HG02885 (cell line): Measurements from ENCODE around the gene PARP9.

Experiments
- ATAC-seq: cut with Tn5 transposase; IDR thresholded peaks from one replicate; pipeline ENCODE4 v1.9.1; 2021; ENCODE audit warnings: mild to moderate bottlenecking; ENCODE audit not compliant: unreplicated experiment, poor library complexity

PARP9 gene

GRCh38 chr3:122564155-122564912 is at the start of gene PARP9, which contains the start of gene DTX3L:
Gene PARP9 (minus strand): TSS chr3:122564300. CDS start chr3:122559620, 4,680 bp downstream.
Gene DTX3L (plus strand): TSS chr3:122564338. CDS start chr3:122564427, 89 bp downstream.
- ATAC-seq, result peak; percentile 66

GRCh38 chr3:122612696-122613095 is 48.6 kb upstream of the PARP9 start:
- ATAC-seq, result no peak

- peak; percentile 96 for ATAC-seq
Observed at GRCh38 chr3:122609798-122610559, 45.9 kb upstream of the PARP9 start.

GRCh38 chr3:122608916-122609315 is 44.8 kb upstream of the PARP9 start:
- ATAC-seq, result no peak

- no peak for ATAC-seq
Observed at GRCh38 chr3:122606330-122606729, 42.2 kb upstream of the PARP9 start.

GRCh38 chr3:122603056-122603455 is 39.0 kb upstream of the PARP9 start:
- no peak for ATAC-seq

- no peak for ATAC-seq
Observed at GRCh38 chr3:122602011-122602710, 38.1 kb upstream of the PARP9 start.

GRCh38 chr3:122598556-122598955 is 34.5 kb upstream of the PARP9 start:
- ATAC-seq, result no peak

- no peak for ATAC-seq
Observed at GRCh38 chr3:122598151-122598550, 34.1 kb upstream of the PARP9 start.

GRCh38 chr3:122594025-122594424 is 29.9 kb upstream of the PARP9 start:
- ATAC-seq, result no peak

GRCh38 chr3:122590610-122591009 is 26.5 kb upstream of the PARP9 start:
- ATAC-seq, result no peak

- ATAC-seq, result no peak
Observed at GRCh38 chr3:122589297-122589696, 25.2 kb upstream of the PARP9 start.

- no peak for ATAC-seq
Observed at GRCh38 chr3:122587572-122587971, 23.5 kb upstream of the PARP9 start.

GRCh38 chr3:122586773-122587485 is 22.8 kb upstream of the PARP9 start:
- no peak for ATAC-seq

GRCh38 chr3:122586098-122586497 is 22.0 kb upstream of the PARP9 start:
- ATAC-seq, result no peak

GRCh38 chr3:122582390-122582789 is 18.3 kb upstream of the PARP9 start:
- no peak for ATAC-seq

GRCh38 chr3:122581622-122582021 is 17.5 kb upstream of the PARP9 start:
- ATAC-seq, result no peak

- ATAC-seq, result no peak
Observed at GRCh38 chr3:122580470-122580869, 16.4 kb upstream of the PARP9 start.

GRCh38 chr3:122578069-122578740 is 14.1 kb upstream of the PARP9 start:
- ATAC-seq, result no peak
